ENCODE results near the gene NT5M. TPM values are rescaled to one million over a fixed set of nuclear protein-coding genes. Genes with fewer than 3 reads are reported as not detected.

Gene NT5M
- total RNA-seq, 2 experiments from 2014 or later: 5.2 to 7.0 TPM

DNA sequence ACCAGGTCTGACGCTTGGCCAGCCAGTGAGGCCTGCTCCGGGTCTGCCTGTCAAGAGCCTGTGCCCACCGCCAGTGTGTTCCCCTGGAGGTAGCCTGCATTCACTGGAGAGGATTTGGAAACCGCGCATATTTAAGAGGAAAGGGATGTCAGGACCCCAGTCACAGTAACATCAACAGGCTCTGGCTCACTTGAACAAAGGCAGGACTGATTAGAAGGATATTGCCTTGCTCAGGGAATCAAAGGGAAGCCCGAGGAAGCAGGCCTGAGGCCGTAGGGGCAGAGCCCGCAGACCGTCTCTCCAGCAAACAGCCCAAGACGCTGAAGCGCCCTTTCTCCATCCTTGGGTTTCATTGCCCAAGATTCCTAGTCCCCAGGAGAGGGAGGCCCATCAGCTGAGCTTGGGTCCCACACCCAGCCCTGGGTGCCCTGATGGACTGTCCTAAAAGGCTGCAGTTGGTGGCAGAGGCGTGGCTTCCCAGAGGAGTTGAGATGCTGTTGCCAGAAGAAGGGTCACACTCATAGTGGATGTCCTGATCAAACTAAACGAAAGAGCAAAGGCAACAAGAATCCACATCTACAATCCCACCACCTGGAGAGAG lies 23.2 kb downstream of the NT5M start:
- ChIA-PET POLR2A (no interaction called here), CTCF (no interaction called here)

DNA sequence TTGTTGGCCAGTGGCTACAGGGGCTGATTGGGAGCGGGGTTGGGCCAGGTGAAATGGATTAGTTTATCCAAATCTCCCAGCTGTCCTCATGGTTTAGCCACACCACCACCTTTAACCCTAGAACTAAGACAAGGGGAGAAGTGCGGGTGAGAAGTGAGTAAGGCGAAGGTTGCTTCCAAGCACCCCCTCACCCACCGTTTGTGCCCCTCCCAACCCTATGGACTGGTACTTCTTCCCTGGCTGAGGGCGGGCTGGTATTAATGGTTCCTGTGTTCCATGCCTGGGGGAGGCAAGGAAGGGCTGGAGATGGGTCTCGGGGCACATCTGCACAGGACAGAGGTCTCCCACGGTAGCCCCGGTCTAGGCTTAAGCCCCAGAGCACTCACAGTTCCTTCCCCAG lies 25.1 kb downstream of the NT5M start:
- ChIA-PET POLR2A (no interaction called here), CTCF (interaction anchor here (1.6 kb wide), 1 partner anchor 314 kb away, joined by 5 read pairs; no protein-coding TSS in a partner anchor)

DNA sequence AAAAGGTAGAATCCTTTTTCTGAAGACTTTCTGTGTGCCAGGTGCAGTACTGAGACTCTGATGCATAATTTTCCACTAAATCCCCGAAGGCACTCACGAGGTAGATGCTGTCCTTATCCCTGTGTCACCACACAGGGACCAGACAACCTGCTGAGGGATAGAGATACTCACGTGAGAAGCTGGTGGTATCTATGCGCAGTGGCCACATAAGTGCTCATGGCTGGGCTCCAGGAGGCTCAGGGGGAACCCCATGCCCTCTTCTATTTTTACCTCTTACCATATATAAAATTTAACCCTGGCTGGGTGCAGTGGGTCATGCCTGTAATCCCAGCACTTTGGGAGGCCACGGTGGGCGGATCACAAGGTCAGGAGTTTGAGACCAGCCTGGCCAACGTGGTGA lies 38.3 kb downstream of the NT5M start:
- POLR2A ChIA-PET: no interaction called here
- CTCF ChIA-PET: no interaction called here

GRCh38 chr17:17342242-17342945 lies 39.2 kb downstream of the NT5M start:
- ChIA-PET CTCF (no interaction called here), POLR2A (no interaction called here)

- ChIA-PET CTCF (no interaction called here), POLR2A (no interaction called here)
Observed at GRCh38 chr17:17343160-17343735, 40.1 kb downstream of the NT5M start.

DNA sequence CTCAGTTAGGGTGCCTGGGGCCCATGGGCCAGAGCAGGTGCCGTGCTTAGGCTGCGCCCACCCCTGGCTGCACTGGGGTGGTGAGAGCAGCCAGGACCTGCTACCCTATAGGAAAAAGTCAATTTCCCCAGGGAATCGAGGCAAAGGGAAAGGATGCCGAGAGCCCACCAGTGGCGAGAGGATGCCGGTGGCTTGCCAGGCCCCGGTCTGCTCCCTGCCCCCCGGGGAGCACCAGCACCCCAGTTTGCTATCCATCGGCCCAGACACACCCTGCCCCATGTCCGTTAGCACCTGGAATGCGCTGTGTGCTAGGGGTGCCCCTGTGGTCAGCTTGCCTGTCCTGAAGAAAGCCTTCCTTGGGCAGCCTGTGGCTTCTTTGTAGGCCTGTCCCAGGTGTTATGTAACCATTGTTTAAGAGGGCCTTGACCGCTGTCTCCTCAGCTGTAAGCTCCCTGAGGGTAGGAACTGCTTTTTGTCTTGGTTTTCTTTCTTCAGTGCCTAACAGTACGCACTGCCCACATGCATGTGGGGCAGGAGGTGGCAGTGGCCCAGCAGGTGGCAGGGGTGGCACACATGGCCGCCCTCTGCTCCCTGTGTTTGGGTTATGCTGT lies 40.8 kb downstream of the NT5M start:
- CTCF ChIA-PET: no interaction called here

GRCh38 chr17:17344507-17345293 lies 41.5 kb downstream of the NT5M start:
- ChIA-PET POLR2A (no interaction called here), CTCF (interaction anchor here (1.1 kb wide), 1 partner anchor 10 kb away, joined by 4 read pairs; no protein-coding TSS in a partner anchor)

More for the DNA sequence above, 40.8 kb downstream of the NT5M start:
- POLR2A ChIA-PET: no interaction called here

- ChIA-PET CTCF (interaction anchor here (0.6 to 1.1 kb wide), 2 partner anchors 11 to 309 kb away, joined by 3 to 4 read pairs; no protein-coding TSS in a partner anchor), POLR2A (no interaction called here)
Observed at GRCh38 chr17:17345294-17345597, 42.1 kb downstream of the NT5M start.

GRCh38 chr17:17345686-17346427 lies 42.7 kb downstream of the NT5M start:
- CTCF ChIA-PET: interaction anchor here (0.6 to 1.1 kb wide), 2 partner anchors 11 to 309 kb away, joined by 3 to 4 read pairs; no protein-coding TSS in a partner anchor
- POLR2A ChIA-PET: no interaction called here

DNA sequence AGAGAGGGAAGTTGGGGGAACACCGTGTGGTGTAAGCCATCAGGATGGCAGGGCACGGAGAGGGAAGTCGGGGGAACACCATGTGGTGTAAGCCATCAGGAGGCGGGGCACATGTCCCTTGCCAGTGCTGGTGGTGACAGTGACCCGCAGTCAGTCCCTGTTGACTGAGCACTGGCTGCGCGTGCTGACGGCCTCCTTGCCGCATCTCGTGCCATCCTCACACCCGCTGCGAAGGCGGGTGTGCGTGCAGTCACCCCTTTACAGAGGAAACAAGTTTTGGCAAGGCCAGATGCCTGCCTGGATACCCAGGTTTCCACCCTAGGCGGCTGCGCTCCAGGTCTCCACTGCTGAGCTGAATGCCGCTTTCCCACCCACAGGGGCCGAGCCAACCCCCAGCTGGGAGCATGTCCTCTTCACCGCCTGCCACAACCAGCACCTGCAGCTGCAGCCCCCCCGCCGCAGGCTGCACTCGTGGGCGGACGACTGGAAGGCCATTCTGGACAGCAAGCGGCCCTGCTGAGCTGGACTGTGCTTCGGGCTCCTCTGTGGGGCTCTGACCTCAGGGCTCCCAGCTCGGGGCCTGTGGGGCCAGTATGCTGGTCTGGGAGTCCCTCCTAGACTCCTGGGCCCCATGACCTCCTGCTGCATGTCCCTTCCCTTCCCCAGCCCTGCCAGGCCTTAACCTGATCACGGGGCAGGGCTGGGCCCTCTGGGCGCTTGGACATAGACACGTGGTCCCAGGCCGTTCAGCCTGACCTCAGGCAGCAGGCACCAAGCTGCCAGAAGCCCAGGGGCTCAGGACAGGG lies 43.5 kb downstream of the NT5M start:
- ChIA-PET POLR2A (no interaction called here), CTCF (interaction anchor here (2.3 kb wide), 1 partner anchor 295 kb away, joined by 5 read pairs; no protein-coding TSS in a partner anchor)

- POLR2A ChIA-PET: no interaction called here
- CTCF ChIA-PET: interaction anchor here (0.5 to 2.3 kb wide), 2 partner anchors 39 to 295 kb away, joined by 3 to 5 read pairs; no protein-coding TSS in a partner anchor
Observed at GRCh38 chr17:17347234-17347955, 44.2 kb downstream of the NT5M start.

DNA sequence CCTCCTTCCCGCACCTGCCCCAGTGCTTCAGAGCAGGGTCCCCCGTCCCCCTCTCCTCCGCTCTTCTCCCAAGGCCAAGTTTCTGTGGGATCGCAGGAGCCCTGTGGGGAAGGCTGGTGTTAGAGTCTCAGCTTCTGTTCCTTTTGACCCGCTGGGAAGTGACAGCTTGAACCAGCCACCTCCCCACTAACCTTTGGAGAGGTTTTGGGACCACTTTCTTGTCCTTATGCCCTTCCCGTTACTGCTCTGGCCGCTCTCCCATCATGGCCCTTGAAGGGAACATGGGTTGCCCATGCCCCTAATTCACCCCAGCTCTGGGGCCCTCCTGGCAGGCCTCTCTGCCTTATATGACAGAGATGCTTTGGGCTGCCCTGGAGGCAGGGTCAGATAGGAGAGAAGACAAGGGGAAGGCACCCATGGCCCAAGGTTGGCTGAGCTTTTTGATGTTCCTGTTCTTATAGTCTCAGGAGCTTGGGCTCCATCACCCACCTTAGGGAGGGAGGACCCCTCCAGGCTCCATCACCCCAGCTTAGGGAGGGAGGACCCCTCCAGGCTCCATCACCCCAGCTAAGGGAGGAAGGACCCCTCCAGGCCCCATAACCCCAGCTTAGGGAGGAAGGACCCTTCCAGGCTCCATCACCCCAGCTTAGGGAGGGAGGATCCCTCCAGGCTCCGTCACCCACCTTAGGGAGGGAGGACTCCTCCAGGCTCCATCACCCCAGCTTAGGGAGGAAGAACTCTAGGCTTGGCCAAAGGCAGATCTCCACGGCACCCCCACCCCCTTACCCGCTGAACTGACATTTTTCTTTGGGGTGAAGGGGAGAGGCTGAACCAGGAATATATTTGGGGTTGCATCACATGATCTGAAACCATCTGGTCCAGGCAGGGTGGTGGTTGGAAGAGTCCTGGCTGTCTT lies 45.0 kb downstream of the NT5M start:
- CTCF ChIA-PET: interaction anchor here (0.5 to 2.3 kb wide), 3 partner anchors 40 to 294 kb away, joined by 3 to 5 read pairs (median 4); partner anchors contain the start of gene RASD1
- POLR2A ChIA-PET: no interaction called here

GRCh38 chr17:17348872-17349723 lies 45.9 kb downstream of the NT5M start:
- POLR2A ChIA-PET: interaction anchor here (0.6 kb wide), 1 partner anchor 160 kb away, joined by 12 read pairs; no protein-coding TSS in a partner anchor
- CTCF ChIA-PET: interaction anchor here (0.6 to 2.3 kb wide), 3 partner anchors 70 to 293 kb away, joined by 3 to 5 read pairs (median 4); partner anchors contain the start of gene RASD1

DNA sequence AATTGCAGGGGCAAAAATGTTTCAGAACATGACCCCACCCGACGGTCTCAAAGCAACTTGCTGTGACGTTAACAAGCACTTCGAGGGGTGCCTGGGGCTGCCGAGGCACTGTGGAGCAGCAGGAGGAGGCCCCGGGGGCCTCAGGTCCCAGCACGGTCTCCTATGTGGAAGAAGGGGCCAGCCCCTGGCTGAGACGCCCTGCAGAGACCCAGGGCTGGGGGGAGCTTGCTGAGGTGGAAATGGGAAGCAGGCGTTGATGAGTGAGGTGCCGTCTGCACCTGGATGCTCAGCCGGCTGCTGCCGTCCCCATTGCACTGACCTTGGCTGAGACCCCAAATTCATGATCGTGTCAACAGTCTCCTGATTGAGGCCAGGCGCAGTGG lies 46.5 kb downstream of the NT5M start:
- ChIA-PET CTCF (interaction anchor here (0.6 to 1.5 kb wide), 2 partner anchors 69 to 147 kb away, joined by 3 to 4 read pairs; partner anchors contain the start of gene RASD1), POLR2A (interaction anchor here (0.6 kb wide), 1 partner anchor 161 kb away, joined by 12 read pairs; no protein-coding TSS in a partner anchor)
